HS-27A (cell line): ENCODE measurements around the gene DFFB.

ENCODE experiments used
- DNase-seq: peaks from one replicate; pipeline ENCODE4 v3.0.0-alpha.2; 2012; ENCODE audit warnings: low read depth, missing footprints

DFFB gene

DNA sequence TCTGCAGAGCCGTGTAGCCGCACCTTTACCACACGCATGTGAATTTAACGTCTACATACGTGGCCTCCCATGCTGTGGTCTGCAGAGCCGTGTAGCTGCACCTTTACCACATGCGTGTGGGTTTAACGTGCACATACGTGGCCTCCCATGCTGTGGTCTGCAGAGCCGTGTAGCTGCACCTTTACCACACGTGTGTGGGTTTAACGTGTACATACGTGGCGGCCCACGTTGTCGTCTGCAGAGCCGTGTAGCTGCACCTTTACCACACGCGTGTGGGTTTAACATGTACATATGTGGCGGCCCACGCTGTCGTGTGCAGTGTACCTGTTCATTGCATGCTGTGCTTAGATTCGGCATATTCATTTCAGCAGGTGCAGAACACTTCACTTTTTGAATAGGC, 17.5 kb downstream of the DFFB start:
- DNase-seq, result no peak

DNA sequence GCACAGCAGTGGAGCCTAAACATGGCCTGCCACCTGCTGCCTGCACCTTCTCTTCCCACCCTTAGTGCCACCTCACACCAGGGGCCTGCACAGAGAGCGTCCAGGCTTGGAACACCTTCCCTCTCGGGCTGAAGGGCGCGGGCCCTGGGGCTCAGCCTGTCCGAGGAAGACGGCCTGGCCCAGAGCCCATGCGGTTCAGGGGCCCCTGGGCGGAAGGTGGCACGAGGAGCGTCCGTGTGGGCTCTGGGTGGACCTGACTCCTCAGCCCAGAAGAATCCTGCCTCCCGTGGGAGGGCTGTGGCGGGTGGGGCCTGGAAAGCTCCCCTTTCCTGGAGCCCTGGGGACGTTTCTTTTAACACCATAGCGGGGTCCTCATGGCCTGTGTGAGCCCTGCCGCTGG, 19.4 kb downstream of the DFFB start:
- no peak for DNase-seq

DNA sequence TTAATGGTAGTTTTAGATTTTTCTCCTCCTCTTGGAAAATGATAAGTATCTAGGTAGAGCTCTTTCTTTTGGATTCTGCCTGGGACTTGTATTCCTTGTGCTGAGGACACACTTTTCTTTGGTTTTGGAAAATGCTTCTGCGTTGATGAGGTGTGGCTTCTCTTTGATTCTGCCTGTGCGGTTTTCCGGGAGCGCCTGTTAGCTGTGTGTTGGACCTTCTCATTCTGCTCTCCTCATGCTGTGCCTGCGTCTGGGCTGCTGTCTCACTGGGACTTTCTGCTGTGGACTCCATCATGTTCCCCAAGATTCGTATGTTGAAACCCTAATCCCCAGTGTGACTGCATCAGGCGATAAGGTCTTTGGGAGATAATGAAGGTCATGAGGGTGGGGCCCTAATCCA, 21.8 kb downstream of the DFFB start:
- no peak for DNase-seq

DNA sequence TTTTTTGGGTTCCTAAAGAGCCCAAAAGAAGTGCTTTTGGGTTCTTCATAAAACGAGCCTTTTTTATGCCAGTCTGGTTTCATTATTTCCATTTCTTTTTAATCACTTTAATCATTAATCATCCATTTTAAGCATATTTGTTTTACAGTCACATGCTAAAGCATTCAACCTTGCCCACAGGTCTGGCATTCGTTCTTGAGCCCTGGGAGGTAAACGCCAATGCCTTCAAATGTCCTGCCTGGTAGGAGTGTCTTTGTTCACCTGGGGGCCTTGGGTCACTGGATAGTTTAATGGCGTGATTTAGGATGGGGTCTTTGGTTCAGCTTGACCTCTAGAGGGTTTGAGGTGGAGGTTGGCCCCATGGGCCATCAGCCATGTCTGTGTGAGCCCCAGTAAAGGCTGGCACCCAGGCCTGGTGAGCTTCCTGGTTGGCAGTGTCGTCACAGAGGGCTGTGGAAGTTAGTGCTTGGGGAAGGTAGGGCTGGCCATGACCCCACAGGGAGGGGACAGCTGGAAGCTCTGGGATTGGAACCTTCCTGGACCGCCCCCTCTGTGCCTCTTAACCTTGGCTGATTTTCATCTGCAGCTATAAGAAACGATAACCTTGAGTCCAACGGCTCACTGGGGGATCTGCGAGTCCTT, 22.6 kb downstream of the DFFB start:
- no peak for DNase-seq

DNA sequence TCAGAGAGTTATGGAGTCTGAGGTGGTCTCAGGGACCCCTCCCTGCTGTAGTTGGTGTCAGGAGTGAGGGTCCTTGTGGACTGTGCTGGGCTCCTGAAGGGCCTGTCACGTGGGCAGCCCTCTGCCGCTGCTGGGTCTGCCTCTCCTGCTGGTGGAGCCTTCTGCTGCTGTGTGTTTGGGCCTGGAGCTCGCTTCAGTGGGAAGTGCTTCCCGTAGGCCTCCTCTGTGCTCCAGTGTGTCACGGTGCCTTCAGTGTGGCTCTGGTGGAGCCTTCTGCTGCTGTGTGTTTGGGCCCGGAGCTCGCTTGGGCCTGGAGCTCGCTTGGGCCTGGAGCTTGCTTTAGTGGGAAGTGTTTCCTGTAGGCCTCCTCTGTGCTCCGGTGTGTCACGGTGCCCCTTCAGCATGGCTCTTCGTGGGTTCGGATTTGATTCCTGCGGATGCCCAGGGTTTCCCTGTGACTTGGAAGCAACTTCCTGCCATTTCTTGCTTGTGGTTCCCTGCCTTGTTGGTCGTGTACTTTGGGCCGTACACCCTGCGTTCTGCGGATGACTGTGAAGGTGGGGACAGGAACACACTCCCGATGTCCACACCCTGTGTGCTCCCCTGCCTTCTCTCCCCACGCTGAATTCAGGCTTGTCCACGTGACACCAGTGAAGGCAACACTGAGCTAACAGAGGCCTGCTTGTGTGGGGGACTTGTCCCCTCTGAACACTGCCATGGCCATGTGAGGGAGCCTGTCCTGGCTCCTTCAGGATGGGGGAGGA, 23.3 kb downstream of the DFFB start:
- DNase-seq, result no peak

DNA sequence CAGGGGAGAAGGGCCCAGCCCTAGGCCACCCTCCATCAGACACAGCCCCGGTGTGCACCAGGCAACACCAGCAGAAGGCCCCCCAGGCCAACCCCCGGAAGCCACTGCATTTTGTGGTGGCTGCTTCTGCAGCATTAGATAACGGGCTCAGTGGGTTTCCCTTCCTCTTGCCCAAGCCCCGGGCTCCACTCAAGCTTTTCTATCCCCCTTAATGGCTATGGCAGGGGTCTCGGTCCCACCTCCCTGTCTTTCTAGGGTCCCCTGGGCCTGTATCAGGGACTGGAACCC, 23.9 kb downstream of the DFFB start:
- DNase-seq, result no peak

DNA sequence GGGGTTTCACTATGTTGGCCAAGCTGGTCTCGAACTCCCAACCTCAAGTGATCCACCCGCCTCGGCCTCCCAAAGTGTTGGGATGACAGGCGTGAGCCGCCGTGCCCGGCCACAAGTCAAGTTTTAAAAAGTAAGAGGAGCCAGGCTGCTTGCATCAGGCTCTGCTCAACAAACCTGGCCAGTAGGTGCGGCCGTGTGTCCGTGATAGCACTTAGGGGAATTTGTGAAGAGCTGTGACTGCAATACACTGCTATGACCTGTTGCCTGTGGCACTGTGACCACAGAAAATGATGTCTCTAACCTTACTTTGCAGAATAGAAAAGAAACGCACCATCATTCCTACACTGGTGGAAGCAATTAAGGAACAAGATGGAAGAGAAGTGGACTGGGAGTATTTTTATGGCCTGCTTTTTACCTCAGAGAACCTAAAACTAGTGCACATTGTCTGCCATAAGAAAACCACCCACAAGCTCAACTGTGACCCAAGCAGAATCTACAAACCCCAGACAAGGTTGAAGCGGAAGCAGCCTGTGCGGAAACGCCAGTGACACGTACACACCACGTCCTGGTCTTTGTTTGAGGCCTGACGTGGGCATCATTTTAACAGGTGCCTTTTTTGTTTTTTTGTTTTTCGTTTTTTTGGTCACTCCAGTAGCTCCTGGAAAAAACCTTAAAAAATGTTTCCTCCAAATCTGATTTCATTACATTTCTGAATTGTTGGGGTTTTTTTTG, 26.1 kb downstream of the DFFB start:
- no peak for DNase-seq

DNA sequence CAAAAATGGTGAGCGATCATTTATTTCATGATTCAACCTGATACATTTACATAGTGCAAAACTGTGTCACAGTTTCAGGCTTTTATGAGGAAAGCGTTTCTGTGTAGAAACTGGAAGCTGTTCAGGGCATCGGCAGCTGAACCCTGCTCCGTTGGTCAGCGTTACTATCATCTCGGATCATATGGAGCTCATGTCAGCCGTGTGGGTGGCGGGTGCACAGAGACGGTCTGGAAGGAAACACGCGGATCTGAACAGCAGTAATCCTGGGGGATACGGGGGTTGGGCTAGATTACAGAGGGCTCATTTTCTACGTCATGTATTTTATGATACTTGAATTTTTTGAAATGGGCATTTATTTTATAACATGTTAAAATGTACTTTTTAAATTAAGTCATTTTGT, 27.7 kb downstream of the DFFB start:
- no peak for DNase-seq

DNA sequence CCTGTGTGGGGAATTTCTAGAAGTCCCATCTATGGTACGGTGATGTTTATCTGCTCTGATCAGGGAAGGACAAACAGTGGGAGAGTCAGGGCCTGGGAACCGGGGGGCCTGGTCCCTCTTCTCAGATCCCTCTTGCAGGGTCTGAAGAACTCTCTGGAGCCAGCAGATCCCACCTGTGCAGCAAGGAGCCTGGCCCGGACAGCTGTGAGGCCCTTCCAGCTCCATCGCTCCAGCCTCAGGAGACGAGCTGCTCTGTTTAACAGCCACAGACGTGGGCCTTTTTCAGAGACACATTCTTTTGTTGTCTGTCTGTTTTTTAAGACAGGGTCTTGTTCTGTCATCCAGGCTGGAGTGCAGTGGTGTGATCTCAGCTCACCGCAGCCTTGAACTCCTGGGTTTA, 28.3 kb downstream of the DFFB start:
- DNase-seq, result no peak

DNA sequence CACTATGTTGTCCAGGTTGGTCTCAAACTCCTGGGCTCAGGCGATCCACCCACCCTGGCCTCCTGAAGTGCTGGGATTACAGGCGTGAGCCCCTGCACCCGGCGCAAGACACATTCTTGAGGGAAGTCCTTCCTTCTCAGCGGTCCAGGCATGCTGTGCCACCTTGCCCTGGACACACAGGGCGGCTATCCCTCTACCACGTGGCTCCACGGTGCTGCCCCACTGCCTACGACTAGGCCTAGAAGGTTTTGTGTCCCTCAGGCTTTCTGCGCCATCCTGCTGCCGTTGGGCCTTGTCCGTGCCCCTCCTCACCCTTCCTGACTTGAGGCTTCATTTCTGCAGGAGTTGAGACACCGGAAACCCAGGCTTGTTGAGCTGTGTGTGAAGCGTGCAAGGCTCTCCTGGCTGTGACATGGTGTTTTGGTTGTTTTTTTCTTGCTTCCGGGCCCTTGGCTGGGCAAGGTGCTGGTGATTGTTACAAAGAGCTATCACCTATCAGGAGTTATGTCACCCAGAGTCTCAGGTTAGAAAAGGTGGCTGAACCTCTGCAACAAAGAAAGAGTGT, 28.9 kb downstream of the DFFB start:
- no peak for DNase-seq

DNA sequence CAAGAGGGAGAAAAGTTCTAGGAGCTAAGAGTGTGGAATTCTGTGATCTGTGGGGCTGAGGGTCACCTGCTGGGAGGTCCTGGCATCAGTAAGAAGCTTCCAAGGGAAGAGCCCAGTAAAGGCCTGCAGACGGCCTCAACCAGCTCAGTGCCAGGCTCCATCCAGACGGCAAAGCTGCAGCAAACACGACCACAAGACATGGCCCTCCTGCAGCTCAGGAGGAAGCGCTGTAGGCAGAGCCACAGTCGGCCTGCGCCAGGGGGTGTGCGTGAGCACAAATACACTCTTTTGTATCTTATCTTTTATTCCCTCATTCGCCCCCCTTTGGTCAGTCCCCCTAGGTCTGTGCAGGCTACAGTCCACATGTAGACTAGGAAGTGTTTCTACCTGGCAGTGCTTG, 29.4 kb downstream of the DFFB start:
- DNase-seq, result no peak

DNA sequence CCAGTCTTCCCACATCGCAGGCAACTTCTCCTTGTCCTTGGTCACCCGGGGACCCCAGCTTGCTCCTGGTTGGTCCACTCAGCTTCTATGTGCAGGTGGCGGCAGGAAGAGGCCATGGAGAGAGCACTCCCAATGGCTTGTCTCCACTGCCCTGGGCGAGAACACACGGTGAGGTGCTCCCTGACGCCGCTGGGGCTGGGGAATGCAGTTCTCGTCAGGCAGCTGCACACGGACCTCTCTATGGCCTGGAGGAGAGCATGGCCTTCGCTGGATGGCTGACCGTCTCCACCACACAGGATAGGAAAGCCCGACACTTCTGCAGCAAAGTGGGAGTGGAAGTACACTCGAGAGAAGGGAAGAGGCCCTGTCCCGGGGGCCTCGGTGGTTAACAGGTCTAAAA, 31.0 kb downstream of the DFFB start:
- no peak for DNase-seq

DNA sequence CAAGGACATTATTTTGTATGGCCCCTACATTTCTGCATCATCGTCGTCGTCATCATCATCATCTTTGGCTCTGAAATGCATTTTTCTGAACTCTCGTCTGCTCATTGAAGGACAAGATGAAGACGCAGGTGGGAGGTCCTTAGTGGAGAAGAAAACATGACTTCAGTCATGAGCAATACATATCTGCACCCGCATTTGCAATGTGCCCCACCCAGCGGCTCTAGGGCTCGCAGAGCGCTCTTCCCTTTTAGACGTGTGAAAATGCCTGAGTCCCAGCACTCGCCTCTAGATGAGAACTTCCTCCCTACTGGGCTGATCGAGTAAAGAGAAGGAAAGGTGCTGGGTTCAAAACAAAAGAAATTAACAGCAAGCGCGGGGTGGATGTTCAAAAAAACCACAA, 32.7 kb downstream of the DFFB start:
- no peak for DNase-seq

DNA sequence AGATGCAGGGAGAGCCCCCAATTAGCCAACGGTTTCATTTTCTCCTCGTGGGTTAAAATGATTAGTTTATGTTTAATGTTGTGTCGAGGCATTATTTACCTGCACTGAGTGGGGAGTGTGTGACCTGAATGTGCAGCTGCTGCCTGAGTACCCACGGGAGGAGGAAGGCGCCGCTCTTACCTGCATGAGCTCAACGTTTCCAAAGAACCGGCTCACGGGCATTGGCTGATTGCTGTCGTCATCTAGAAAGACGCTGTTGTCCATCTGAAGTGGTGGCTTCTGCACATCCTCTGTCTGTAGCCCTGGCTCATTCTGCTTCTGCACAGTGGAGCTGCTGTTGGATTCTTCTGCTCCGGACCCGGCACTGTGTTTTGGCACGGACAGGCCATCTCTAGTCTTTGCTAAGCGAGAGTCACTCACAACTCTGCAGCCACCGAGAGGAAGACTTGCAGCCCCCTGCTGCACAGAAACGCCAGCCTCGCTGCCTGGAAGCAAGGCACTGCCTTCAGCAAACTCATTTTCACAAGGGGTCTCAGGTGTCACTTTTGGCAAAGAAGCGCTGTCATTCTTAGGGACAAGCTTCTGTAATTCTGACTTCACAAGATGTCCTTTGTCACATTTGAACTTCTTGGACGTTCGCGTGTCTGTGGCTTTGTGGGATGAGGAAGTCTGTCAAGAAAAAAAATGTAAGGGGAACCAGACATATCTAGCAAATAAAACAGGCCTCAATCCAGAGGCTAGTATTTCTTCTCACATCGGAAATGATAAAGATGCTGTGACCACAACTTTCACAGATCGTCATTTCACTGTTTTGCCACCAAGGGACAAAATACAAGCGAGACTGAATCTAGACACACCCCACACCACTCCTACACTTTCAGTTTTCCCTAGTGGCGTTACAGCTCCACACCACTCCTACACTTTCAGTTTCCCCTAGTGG, 33.4 kb downstream of the DFFB start:
- no peak for DNase-seq

DNA sequence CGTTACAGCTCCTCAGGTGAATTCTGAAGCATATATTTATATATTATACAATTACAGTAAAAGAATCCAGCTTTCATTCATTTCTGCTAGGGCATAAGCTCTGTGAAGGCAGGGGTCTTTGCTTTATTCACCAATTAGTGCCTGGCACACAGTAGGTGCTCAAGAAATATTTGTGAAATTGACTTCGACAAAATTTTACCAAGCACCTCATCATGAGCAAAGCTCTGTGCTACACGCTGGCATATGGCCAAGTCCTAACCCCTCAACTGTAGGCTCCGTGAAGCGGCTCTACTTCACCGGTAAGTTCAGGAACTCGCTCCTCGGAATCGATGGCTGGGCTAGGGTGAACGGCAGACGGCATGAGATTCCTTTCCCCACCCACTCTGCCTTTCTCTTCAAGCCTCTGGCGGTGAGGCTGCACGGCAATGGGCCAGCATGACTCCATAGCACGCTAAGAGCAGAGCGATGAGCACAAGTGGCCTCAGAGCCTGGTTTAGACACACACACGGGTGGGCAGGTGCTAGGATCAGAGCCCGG, 34.1 kb downstream of the DFFB start:
- DNase-seq, result no peak

DNA sequence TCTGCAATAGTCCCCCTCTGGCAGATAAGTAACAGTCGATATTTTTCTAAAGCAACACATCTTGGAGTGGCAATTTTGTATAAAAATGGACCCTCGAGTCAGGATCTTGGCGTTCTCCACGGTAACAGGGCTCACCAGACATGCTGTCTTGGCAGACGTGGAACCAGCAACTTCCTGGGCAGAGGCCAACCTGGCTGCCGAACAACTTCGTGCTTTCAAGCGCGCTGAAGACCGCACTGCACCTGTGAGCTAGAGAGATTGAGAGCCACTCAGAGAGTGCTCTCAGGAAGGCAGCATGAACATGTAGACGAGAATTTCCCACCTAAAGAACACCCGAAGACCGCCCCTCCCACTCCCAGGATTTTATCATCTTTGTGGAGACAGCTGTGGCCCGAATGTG, 35.5 kb downstream of the DFFB start:
- no peak for DNase-seq

DNA sequence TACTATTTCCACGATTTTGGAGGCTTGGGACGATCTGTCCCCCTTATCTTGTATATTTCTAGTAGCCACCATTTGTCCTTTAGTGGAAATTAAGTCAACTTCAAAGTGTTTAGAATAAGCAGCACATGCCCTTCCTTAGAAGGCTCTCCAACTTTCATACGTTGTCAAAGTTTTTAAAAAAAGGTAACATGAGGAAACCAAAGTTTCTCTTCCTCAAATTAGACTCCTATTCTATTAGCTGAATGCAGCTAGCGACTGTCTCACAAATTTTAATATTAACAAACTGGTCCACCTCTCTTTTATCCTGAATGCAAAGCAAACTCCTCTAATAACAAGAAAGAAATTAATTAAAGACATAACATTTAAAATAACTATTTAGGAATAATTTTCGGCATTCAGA, 35.9 kb downstream of the DFFB start:
- no peak for DNase-seq

DNA sequence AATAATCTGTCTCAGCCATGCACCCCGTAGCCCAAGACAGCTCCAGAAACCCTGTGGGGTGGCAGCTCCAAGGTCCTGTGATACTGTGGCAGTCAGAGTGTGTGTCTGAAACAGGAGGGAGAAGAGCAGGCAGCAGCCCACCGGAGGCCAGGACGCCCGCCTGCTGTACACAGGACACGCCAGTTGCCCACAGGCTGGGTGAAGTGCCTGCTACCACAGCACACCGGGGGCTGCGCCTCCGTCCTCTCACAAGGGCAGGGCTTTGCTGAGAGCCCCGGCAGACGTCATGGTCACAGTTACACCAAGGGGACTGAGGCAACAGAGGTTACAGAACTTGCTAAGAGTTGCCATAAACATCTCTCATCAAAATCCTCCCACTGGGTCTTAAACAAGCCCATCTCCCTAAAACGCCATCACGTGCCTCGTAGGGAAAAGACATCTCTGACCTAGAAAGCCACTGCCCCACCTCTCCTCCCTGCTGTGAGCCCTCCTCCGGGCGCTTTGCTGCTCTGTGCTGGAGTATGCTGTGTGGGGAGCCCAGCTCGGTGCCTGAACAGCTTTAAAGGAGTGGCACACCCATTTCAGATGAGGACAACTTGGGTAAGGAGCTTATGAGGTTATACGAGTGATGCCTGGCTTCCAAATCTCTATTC, 37.5 kb downstream of the DFFB start:
- no peak for DNase-seq

DNA sequence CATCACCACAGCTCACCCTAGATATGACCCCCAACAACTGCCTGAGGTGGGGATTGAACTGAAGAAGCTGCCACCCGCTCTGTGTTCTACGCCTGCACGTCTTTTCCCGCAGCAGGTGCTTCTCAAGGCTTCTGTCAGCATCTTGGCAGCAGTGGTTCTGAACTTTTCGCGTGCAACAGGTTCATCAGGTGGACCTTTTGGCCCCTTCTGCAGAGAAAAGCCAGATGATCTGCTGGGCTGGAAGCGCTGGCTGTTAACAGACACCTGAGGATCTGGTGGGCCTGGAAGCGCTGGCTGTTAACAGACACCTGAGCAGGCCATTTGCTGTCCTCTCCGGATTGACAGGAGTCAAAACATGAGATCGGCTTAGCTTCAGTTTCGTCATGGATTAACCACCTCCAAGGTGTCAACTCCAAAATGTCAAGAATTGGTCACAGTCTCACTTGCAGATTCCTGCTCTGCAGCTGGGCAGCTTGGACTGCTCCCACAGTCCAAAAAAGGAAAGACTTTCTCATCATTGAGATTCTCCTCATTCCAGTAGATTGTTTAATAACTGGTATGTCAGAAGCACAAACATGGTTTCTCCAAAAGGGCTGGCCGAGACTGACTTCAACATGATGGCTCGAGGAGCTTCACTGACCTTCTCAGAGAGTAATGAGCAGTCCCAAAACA, 38.1 kb downstream of the DFFB start:
- no peak for DNase-seq

DNA sequence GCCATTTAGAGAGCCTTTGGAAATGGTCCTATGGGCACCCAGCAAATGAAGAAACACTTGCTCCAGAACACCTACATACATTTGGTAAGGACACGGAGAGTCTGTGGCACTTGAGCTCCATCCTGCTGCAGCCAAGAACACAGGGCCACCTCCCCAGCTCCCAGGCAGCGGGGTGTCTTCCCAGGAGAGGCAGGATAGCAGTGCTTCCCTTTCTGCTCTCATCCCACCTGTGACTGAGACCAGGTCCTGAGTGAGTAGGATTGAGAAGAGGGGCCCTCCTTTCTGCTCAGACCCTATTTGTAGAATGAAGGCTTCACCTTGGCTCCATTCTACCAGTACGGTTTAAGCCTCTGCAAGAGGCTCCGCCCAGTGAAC, 38.7 kb downstream of the DFFB start:
- DNase-seq, result no peak
